NOMO-1 (cell line): ENCODE results near the gene NUMBL.

ENCODE experiments used
- DNase-seq, 2 experiments: peaks; one replicate each; lab custom pipeline; 2025; ENCODE audit not compliant: unreplicated experiment in 2 of 2; lab: John Stamatoyannopoulos, UW

NUMBL gene

GRCh38 chr19:40691421-40692211, 1.2 kb upstream of the NUMBL start:
- no peak for DNase-seq

GRCh38 chr19:40690693-40691420, 406 bp upstream of the NUMBL start:
- peak; percentile 67 to 87 for DNase-seq

- no peak for DNase-seq
Measured at GRCh38 chr19:40689339-40690049, 957 bp downstream of the NUMBL start.

- DNase-seq: no peak
Measured at GRCh38 chr19:40688987-40689338, 1.5 kb downstream of the NUMBL start.

- DNase-seq: no peak
Measured at GRCh38 chr19:40688309-40688708, 2.1 kb downstream of the NUMBL start.

- no peak for DNase-seq
Measured at GRCh38 chr19:40687525-40688016, 2.9 kb downstream of the NUMBL start.

- DNase-seq: no peak
Measured at GRCh38 chr19:40686882-40687524, 3.4 kb downstream of the NUMBL start.

GRCh38 chr19:40685563-40685962, 4.9 kb downstream of the NUMBL start:
- DNase-seq: no peak

- DNase-seq: no peak
Measured at GRCh38 chr19:40685016-40685526, 5.4 kb downstream of the NUMBL start.

- DNase-seq: no peak
Measured at GRCh38 chr19:40684280-40684679, 6.2 kb downstream of the NUMBL start.

- no peak for DNase-seq
Measured at GRCh38 chr19:40683437-40683836, 7.0 kb downstream of the NUMBL start.

- no peak for DNase-seq
Measured at GRCh38 chr19:40682431-40682964, 8.0 kb downstream of the NUMBL start.

- DNase-seq: no peak
Measured at GRCh38 chr19:40681039-40681438, 9.4 kb downstream of the NUMBL start.

GRCh38 chr19:40677156-40677555, 13.3 kb downstream of the NUMBL start:
- no peak for DNase-seq

GRCh38 chr19:40674291-40674690, 16.2 kb downstream of the NUMBL start:
- DNase-seq: no peak

GRCh38 chr19:40673397-40673796, 17.1 kb downstream of the NUMBL start:
- DNase-seq: no peak

GRCh38 chr19:40672573-40673299, 17.7 kb downstream of the NUMBL start:
- no peak for DNase-seq

- no peak for DNase-seq
Measured at GRCh38 chr19:40672038-40672437, 18.4 kb downstream of the NUMBL start.

GRCh38 chr19:40671404-40671803, 19.0 kb downstream of the NUMBL start:
- DNase-seq: no peak
